Measurements from ENCODE around the gene DEAF1.

DNA sequence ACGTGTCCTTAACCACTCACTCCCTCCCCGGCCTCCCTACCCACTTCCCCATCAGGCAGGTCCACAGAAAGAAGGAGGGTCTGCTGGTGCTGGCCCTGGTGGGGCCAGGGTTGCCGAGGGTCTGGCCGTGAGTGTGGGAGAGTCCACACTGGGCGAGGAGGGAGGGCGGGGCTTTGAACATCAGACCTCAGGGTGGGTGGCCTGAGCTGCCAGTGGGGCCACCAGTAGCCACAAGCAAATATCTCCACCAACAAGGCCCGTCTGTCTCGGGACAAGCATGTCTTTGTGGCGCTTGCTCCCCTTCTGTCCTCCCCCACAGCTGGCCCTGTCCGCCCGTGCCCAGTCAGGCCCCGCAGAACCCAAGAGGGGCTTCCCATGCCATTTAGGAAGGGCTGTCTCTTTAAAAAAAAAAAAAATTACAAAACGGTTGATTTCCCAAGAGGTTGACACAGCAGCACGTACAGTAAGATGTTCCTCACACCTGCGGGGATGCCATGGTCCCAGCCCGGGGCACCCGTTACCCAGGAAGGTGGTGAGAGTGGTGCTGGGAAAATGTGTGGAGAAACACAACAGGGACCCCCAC, 34.6 kb upstream of the DEAF1 start:
- TF ChIP-seq, protein P1, sequence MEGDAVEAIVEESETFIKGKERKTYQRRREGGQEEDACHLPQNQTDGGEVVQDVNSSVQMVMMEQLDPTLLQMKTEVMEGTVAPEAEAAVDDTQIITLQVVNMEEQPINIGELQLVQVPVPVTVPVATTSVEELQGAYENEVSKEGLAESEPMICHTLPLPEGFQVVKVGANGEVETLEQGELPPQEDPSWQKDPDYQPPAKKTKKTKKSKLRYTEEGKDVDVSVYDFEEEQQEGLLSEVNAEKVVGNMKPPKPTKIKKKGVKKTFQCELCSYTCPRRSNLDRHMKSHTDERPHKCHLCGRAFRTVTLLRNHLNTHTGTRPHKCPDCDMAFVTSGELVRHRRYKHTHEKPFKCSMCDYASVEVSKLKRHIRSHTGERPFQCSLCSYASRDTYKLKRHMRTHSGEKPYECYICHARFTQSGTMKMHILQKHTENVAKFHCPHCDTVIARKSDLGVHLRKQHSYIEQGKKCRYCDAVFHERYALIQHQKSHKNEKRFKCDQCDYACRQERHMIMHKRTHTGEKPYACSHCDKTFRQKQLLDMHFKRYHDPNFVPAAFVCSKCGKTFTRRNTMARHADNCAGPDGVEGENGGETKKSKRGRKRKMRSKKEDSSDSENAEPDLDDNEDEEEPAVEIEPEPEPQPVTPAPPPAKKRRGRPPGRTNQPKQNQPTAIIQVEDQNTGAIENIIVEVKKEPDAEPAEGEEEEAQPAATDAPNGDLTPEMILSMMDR (IDR thresholded peaks at IDR 0.05) = no peak
- no peak for TF ChIP-seq POLR2A (IDR thresholded peaks at IDR 0.05)

Measured in body of pancreas (tissue), 4 donors.